GM23338 (cell line): Measurements from ENCODE around the gene SPATA18. TPM values are rescaled to one million over a fixed set of nuclear protein-coding genes. Genes with fewer than 3 reads are reported as not detected.
A peak's percentile ranks its signal among the peaks of the same experiment; 100 is the strongest.

Experiments
- ATAC-seq: fragments of 200-7000 bp; cut with Tn5 transposase; 3 replicates; pipeline ENCODE4 v1.9.1; 2020
- DNase-seq: peaks from one replicate; pipeline ENCODE4 v3.0.0-alpha.2; 2015; ENCODE audit warnings: low spot score
- H2AFZ ChIP-seq: fragments of 200-600 bp; sonication (generic); 2 replicates; pipeline ENCODE4 v1.8.0; 2016; ENCODE audit warnings: antibody characterized with exemption, mild to moderate bottlenecking, moderate library complexity
- H3F3A ChIP-seq: fragments of 200-600 bp; sonication (generic); replicated peaks from 2 replicates; pipeline ENCODE4 v1.8.0; 2017; ENCODE audit warnings: antibody characterized with exemption, mixed run types, low read depth
- H3K27ac ChIP-seq: fragments of 200-600 bp; sonication (generic); 2 replicates; pipeline ENCODE4 v1.6.1; 2016; ENCODE audit warnings: low read depth
- H3K27me3 ChIP-seq: fragments of 200-600 bp; sonication (generic); 2 replicates; pipeline ENCODE4 v1.8.0; 2016; ENCODE audit warnings: mild to moderate bottlenecking, mixed run types, moderate library complexity; ENCODE audit not compliant: insufficient read depth
- H3K36me3 ChIP-seq: fragments of 200-600 bp; sonication (generic); 2 replicates; pipeline ENCODE4 v1.8.0; 2016; ENCODE audit warnings: mild to moderate bottlenecking; ENCODE audit not compliant: insufficient read depth
- H3K4me1 ChIP-seq: fragments of 200-600 bp; sonication (generic); 2 replicates; pipeline ENCODE4 v1.8.0; 2016; ENCODE audit warnings: mild to moderate bottlenecking, moderate library complexity; ENCODE audit not compliant: insufficient read depth
- H3K4me2 ChIP-seq: fragments of 200-600 bp; sonication (generic); 2 replicates; pipeline ENCODE4 v1.7.1; 2017; ENCODE audit warnings: mixed run types
- H3K4me3 ChIP-seq: fragments of 200-600 bp; sonication (generic); 2 replicates; pipeline ENCODE4 v1.6.1; 2016; ENCODE audit warnings: mixed run types
- H3K79me2 ChIP-seq: fragments of 200-600 bp; sonication (generic); replicated peaks from 2 replicates; pipeline ENCODE4 v1.8.0; 2017; ENCODE audit warnings: mild to moderate bottlenecking; ENCODE audit not compliant: insufficient read depth
- H3K9me2 ChIP-seq: fragments of 200-600 bp; sonication (generic); 2 replicates; pipeline ENCODE4 v1.8.0; 2017; ENCODE audit not compliant: insufficient read depth
- H4K20me1 ChIP-seq: fragments of 200-600 bp; sonication (generic); replicated peaks from 2 replicates; pipeline ENCODE4 v1.8.0; 2017; ENCODE audit warnings: mild to moderate bottlenecking; ENCODE audit not compliant: insufficient read depth
- H3K27ac Mint-ChIP-seq: 2 replicates; pipeline ENCODE4 v1.8.0; 2020; ENCODE audit warnings: inconsistent platforms, mild to moderate bottlenecking, moderate library complexity, mixed read lengths
- H3K27me3 Mint-ChIP-seq: 3 replicates; pipeline ENCODE4 v1.8.0; 2022; ENCODE audit warnings: low read depth, mild to moderate bottlenecking, moderate library complexity, mixed read lengths, inconsistent platforms; ENCODE audit not compliant: insufficient read depth, poor library complexity
- H3K36me3 Mint-ChIP-seq: 3 replicates; pipeline ENCODE4 v1.8.0; 2021; ENCODE audit warnings: low read depth, mild to moderate bottlenecking, inconsistent platforms, moderate library complexity, mixed read lengths
- H3K4me1 Mint-ChIP-seq: 3 replicates; pipeline ENCODE4 v1.8.0; 2020; ENCODE audit warnings: mild to moderate bottlenecking, inconsistent platforms, mixed read lengths
- H3K4me3 Mint-ChIP-seq: 3 replicates; pipeline ENCODE4 v1.8.0; 2021; ENCODE audit warnings: moderate library complexity, mild to moderate bottlenecking, inconsistent platforms, mixed read lengths
- H3K9me3 Mint-ChIP-seq: 3 replicates; pipeline ENCODE4 v1.8.0; 2020; ENCODE audit warnings: moderate library complexity, mild to moderate bottlenecking, inconsistent platforms, mixed read lengths
- CREB1 ChIP-seq: fragments of 250-450 bp; sonication (Bioruptor Pico); IDR thresholded peaks from 2 replicates; pipeline ENCODE4 v1.5.0; 2020; ENCODE audit warnings: low read depth, mild to moderate bottlenecking, moderate library complexity
- CTCF ChIP-seq, 2 experiments: fragments of 200-600 bp in 1 of 2; sonication (generic) in 1 of 2; conservative IDR thresholded peaks; 2 replicates each; pipeline versions ENCODE4 v1.5.1 to v1.6.1; 2016 to 2017; ENCODE audit warnings: antibody characterized with exemption in 2 of 2, low read depth in 2 of 2, mild to moderate bottlenecking in 2 of 2, moderate library complexity in 1 of 2
- ETS1 ChIP-seq: IDR thresholded peaks from 2 replicates; pipeline ENCODE4 v1.6.1; 2016; ENCODE audit warnings: antibody characterized with exemption
- EZH2 ChIP-seq: fragments of 200-600 bp; sonication (generic); IDR thresholded peaks from one replicate; pipeline ENCODE4 v1.8.0; 2017; ENCODE audit warnings: antibody characterized with exemption, mild to moderate bottlenecking, low read depth; ENCODE audit not compliant: unreplicated experiment
- EZH2phosphoT487 ChIP-seq: fragments of 200-600 bp; sonication (generic); IDR thresholded peaks from one replicate; pipeline ENCODE4 v1.8.1; 2018; ENCODE audit warnings: antibody characterized with exemption; ENCODE audit not compliant: unreplicated experiment
- JUNB ChIP-seq: IDR thresholded peaks from one replicate; pipeline ENCODE4 v1.6.1; 2016; ENCODE audit warnings: antibody characterized with exemption; ENCODE audit not compliant: unreplicated experiment
- NANOG ChIP-seq: IDR thresholded peaks from 2 replicates; pipeline ENCODE4 v1.6.1; 2016; ENCODE audit warnings: antibody characterized with exemption, borderline replicate concordance
- POLR2AphosphoS5 ChIP-seq: IDR thresholded peaks from 2 replicates; pipeline ENCODE4 v1.6.1; 2016; ENCODE audit warnings: antibody characterized with exemption, low read depth
- REST ChIP-seq: IDR thresholded peaks from one replicate; pipeline ENCODE4 v1.6.1; 2018; ENCODE audit warnings: antibody characterized with exemption; ENCODE audit not compliant: unreplicated experiment
- STAT1 ChIP-seq: IDR thresholded peaks from one replicate; pipeline ENCODE4 v1.6.1; 2016; ENCODE audit warnings: antibody characterized with exemption; ENCODE audit not compliant: unreplicated experiment
- ZNF114 ChIP-seq: fragments of 250-450 bp; sonication (Bioruptor Pico); IDR thresholded peaks from 2 replicates; pipeline ENCODE4 v1.5.0; 2020; ENCODE audit warnings: mild to moderate bottlenecking, moderate library complexity
- ZNF331 ChIP-seq: fragments of 250-450 bp; sonication (Bioruptor Pico); IDR thresholded peaks from 2 replicates; pipeline ENCODE4 v1.5.0; 2020; ENCODE audit warnings: low read depth, mild to moderate bottlenecking, moderate library complexity
- ZNF462 ChIP-seq: fragments of 250-450 bp; sonication (Bioruptor Pico); IDR thresholded peaks from 2 replicates; pipeline ENCODE4 v1.5.0; 2020; ENCODE audit warnings: mild to moderate bottlenecking, moderate library complexity
- polyA plus RNA-seq: library from polyadenylated mRNA; unstranded; fragments of >200 nt; fragmentation: Nextera tagmentation; extraction: Ambion mirVana; gene quantifications from 2 replicates; pipeline ENCODE4 v1.2.1, GENCODE V29; 2016
- total RNA-seq: library from RNA; depleted of rRNA; stranded (reverse); fragments of >200 nt; shearing (Covaris generic); gene quantifications from 2 replicates; pipeline ENCODE4 v1.2.3, GENCODE V29; 2014

The SPATA18 gene
- total and polyA plus RNA-seq, 2 experiments from 2014 or later: 1.5 to 2.5 TPM

GRCh38 chr4:52143815-52144214 is 92.7 kb downstream of the SPATA18 start (continued):
- no peak for TF ChIP-seq STAT1

GRCh38 chr4:52144372-52144771 is 93.3 kb downstream of the SPATA18 start:
- H4K20me1 ChIP-seq: no peaks in the 10 kb centered on the region
- Mint-ChIP-seq H3K27ac (no peak overlapping the region), H3K27me3 (peaks cover 1% of the 10 kb centered on the region), H3K36me3 (no peaks in the 10 kb centered on the region), H3K9me3 (peaks cover 8% of the 10 kb centered on the region), H3K4me3 (no peak overlapping the region), H3K4me1 (no peaks in the 10 kb centered on the region)
- ATAC-seq (no peak), DNase-seq (no peak)
- peak overlapping the region; percentile 14; the same call in 1 of the 2 replicates for H2AFZ ChIP-seq
- no peak overlapping the region for H3K4me3 ChIP-seq
- H3K27ac ChIP-seq: no peak overlapping the region
- TF ChIP-seq STAT1 (no peak), ETS1 (no peak), ZNF331 (CRISPR knock-in tag) (no peak), REST (no peak), NANOG (no peak), EZH2 (no peak), ZNF114 (CRISPR knock-in tag) (no peak), EZH2phosphoT487 (no peak), CREB1 (CRISPR knock-in tag) (no peak), POLR2AphosphoS5 (no peak), CTCF (conservative IDR thresholded peaks at IDR 0.05; ENCODE audit: low read depth in 2 of 2) (no peak), ZNF462 (CRISPR knock-in tag) (no peak), JUNB (no peak)
- H3K79me2 ChIP-seq: no peaks in the 10 kb centered on the region
- no peaks in the 10 kb centered on the region for H3K27me3 ChIP-seq
- H3K36me3 ChIP-seq: no peaks in the 10 kb centered on the region
- no peaks in the 10 kb centered on the region for H3K4me1 ChIP-seq
- no peak overlapping the region for H3K4me2 ChIP-seq
- H3K9me2 ChIP-seq: no peaks in the 10 kb centered on the region
- no peaks in the 10 kb centered on the region for H3F3A ChIP-seq
